ENCODE data around the gene L3MBTL2. TPM values are rescaled to one million over a fixed set of nuclear protein-coding genes. Genes with fewer than 3 reads are reported as not detected.

L3MBTL2 gene
- total and polyA plus RNA-seq, 9 of the 15 experiments (the other 6 are each of a cell fraction or from before 2014, with no cell fraction given): 10.3 to 23.1 (median 18.6) TPM

DNA sequence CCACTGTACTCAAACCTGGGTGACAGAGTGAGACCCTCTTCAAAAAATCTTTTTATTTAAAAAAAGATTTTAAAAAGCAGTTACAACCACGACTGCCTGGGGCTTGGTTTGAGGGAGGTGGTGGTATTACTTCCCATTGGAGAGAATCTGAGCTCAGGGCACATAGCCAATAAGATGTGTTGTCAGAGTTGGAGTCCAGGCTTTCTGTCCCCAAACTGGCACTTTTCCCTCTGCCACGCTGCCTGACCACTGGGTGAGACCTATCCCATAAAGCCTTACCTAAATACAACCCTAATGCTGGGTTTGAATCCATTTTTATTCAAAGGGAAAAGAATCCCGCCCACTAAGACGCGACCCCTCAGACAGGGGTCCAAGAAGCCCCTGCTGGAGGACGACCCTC lies 24.1 kb downstream of the L3MBTL2 start:
- ChIA-PET CTCF (ENCODE audit: low intra/inter-chr PET ratio) (no interaction called here), POLR2A (interaction anchor here (1.1 kb wide), 1 partner anchor 8 kb away, joined by 3 read pairs; no protein-coding TSS in a partner anchor)
- in situ Hi-C loops (cut with MboI) (no loop called here), intact Hi-C loops (cut with micrococcal nuclease) (no loop called here)
- Histone ChIP-seq H4K20me1 (replicated peaks; ENCODE audit: control insufficient read depth, insufficient read depth, low read length) (no peaks in the 10 kb centered on the region), H3K27me3 (ENCODE audit: control insufficient read depth in 2 of 2, insufficient read depth in 2 of 2, low read length in 2 of 2) (no peaks in the 10 kb centered on the region; a peak in 1 of 5 replicates), H3K36me3 (ENCODE audit: control insufficient read depth, insufficient read depth, low read length) (peaks cover 44% of the 10 kb centered on the region; the same call in 1 of the 3 replicates), H2AFZ (ENCODE audit: low read depth, low read length) (no peak overlapping the region), H3K9ac (ENCODE audit: insufficient read depth in 1 of 2, low read depth in 2 of 2, low read length in 2 of 2) (no peak overlapping the region), H3K4me1 (replicated peaks in 1 of 2; ENCODE audit: control insufficient read depth in 2 of 2, insufficient read depth in 2 of 2, low read length in 2 of 2) (no peaks in the 10 kb centered on the region; a peak in 1 of 5 replicates), H3K27ac (ENCODE audit: extremely low read depth, low read depth, low read length) (no peak overlapping the region), H3K4me3 (no peak overlapping the region), H3K9me3 (replicated peaks; ENCODE audit: control insufficient read depth, insufficient read depth, low read depth, low read length) (no peaks in the 10 kb centered on the region), H3K4me2 (ENCODE audit: insufficient read depth, low read length) (no peak overlapping the region), H3K79me2 (ENCODE audit: control insufficient read depth, insufficient read depth, low read length) (no peaks in the 10 kb centered on the region), H3K9me1 (ENCODE audit: control insufficient read depth, insufficient read depth, low read length) (no peaks in the 10 kb centered on the region)
- TF ChIP-seq, protein P1, sequence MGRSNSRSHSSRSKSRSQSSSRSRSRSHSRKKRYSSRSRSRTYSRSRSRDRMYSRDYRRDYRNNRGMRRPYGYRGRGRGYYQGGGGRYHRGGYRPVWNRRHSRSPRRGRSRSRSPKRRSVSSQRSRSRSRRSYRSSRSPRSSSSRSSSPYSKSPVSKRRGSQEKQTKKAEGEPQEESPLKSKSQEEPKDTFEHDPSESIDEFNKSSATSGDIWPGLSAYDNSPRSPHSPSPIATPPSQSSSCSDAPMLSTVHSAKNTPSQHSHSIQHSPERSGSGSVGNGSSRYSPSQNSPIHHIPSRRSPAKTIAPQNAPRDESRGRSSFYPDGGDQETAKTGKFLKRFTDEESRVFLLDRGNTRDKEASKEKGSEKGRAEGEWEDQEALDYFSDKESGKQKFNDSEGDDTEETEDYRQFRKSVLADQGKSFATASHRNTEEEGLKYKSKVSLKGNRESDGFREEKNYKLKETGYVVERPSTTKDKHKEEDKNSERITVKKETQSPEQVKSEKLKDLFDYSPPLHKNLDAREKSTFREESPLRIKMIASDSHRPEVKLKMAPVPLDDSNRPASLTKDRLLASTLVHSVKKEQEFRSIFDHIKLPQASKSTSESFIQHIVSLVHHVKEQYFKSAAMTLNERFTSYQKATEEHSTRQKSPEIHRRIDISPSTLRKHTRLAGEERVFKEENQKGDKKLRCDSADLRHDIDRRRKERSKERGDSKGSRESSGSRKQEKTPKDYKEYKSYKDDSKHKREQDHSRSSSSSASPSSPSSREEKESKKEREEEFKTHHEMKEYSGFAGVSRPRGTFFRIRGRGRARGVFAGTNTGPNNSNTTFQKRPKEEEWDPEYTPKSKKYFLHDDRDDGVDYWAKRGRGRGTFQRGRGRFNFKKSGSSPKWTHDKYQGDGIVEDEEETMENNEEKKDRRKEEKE (IDR thresholded peaks at IDR 0.05; ENCODE audit: borderline replicate concordance in 1 of 2, control insufficient read depth in 1 of 2, low read depth in 2 of 2, low read length in 1 of 2): no peak
- TF ChIP-seq CBFB (CRISPR knock-in tag; IDR thresholded peaks at IDR 0.05) (no peak), JUND (IDR thresholded peaks at IDR 0.05; ENCODE audit: borderline replicate concordance, low read depth, low read length) (no peak), JUND (tag; IDR thresholded peaks at IDR 0.05; ENCODE audit: borderline replicate concordance, low read depth, low read length) (no peak), CEBPB (tag; IDR thresholded peaks at IDR 0.05) (no peak), ZNF133 (CRISPR knock-in tag; IDR thresholded peaks at IDR 0.05) (no peak)
- TF ChIP-seq, protein P2, sequence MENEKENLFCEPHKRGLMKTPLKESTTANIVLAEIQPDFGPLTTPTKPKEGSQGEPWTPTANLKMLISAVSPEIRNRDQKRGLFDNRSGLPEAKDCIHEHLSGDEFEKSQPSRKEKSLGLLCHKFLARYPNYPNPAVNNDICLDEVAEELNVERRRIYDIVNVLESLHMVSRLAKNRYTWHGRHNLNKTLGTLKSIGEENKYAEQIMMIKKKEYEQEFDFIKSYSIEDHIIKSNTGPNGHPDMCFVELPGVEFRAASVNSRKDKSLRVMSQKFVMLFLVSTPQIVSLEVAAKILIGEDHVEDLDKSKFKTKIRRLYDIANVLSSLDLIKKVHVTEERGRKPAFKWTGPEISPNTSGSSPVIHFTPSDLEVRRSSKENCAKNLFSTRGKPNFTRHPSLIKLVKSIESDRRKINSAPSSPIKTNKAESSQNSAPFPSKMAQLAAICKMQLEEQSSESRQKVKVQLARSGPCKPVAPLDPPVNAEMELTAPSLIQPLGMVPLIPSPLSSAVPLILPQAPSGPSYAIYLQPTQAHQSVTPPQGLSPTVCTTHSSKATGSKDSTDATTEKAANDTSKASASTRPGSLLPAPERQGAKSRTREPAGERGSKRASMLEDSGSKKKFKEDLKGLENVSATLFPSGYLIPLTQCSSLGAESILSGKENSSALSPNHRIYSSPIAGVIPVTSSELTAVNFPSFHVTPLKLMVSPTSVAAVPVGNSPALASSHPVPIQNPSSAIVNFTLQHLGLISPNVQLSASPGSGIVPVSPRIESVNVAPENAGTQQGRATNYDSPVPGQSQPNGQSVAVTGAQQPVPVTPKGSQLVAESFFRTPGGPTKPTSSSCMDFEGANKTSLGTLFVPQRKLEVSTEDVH (IDR thresholded peaks at IDR 0.05; ENCODE audit: low read depth, partially characterized antibody): no peak
- TF ChIP-seq, protein P3, sequence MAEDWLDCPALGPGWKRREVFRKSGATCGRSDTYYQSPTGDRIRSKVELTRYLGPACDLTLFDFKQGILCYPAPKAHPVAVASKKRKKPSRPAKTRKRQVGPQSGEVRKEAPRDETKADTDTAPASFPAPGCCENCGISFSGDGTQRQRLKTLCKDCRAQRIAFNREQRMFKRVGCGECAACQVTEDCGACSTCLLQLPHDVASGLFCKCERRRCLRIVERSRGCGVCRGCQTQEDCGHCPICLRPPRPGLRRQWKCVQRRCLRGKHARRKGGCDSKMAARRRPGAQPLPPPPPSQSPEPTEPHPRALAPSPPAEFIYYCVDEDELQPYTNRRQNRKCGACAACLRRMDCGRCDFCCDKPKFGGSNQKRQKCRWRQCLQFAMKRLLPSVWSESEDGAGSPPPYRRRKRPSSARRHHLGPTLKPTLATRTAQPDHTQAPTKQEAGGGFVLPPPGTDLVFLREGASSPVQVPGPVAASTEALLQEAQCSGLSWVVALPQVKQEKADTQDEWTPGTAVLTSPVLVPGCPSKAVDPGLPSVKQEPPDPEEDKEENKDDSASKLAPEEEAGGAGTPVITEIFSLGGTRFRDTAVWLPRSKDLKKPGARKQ (CRISPR knock-in tag; IDR thresholded peaks at IDR 0.05): no peak
- DNase-seq (ENCODE audit: extremely low read depth in 1 of 4, low spot score in 3 of 4) (no peak), FAIRE-seq (no peak), ATAC-seq (no peak)
- no TSS peak for BruUV-seq (replicated peaks)
- WGBS (ENCODE audit: insufficient coverage, low coverage, missing lambda C conversion rate): 83% methylated on average over 2 of the region's 6 CpGs

All from K562 (cell line).